ENCODE data around the gene KLHL11. TPM values are rescaled to one million over a fixed set of nuclear protein-coding genes. Genes with fewer than 3 reads are reported as not detected.
A peak's percentile ranks its signal among the peaks of the same experiment; 100 is the strongest.

KLHL11 gene
- total and polyA plus RNA-seq, 2 of the 8 experiments (the other 6 are each of a cell fraction or from before 2014, with no cell fraction given): 4.2 to 13.7 TPM

GRCh38 chr17:41813152-41813680, 52.0 kb downstream of the KLHL11 start:
- Histone ChIP-seq H3K27ac (ENCODE audit: low read depth, low read length) (no peak overlapping the region), H3K18ac (ENCODE audit: extremely low read depth, low read length) (peak overlapping the region; percentile 36), H3K4me1 (replicated peaks in 1 of 4; ENCODE audit: control insufficient read depth in 3 of 4, insufficient read depth in 4 of 4, low read length in 3 of 4) (peaks cover 0 to 26% (median 8%) of the 10 kb centered on the region in 4 experiments; a peak in 6 of 7 replicates), H3K9me3 (ENCODE audit: insufficient read depth in 2 of 2, low read depth in 1 of 2, low read length in 1 of 2) (peaks cover 0 to 4% of the 10 kb centered on the region in 2 experiments; a peak in 1 of 4 replicates), H3K79me1 (ENCODE audit: low read depth, low read length) (peaks cover 16% of the 10 kb centered on the region), H4K8ac (ENCODE audit: extremely low read depth, insufficient read depth, low read length) (no peak overlapping the region; the same call in 1 of the 2 replicates), H3K4me2 (ENCODE audit: insufficient read depth in 1 of 2, low read depth in 2 of 2, low read length in 2 of 2) (peak overlapping the region; percentile 94 to 95), H3K27me3 (replicated peaks in 1 of 4; ENCODE audit: control insufficient read depth in 3 of 4, extremely low read depth in 1 of 4, insufficient read depth in 3 of 4, low read length in 3 of 4) (peaks cover 0 to 6% (median 3%) of the 10 kb centered on the region in 4 experiments; a peak in 4 of 7 replicates), H2BK20ac (ENCODE audit: low read length) (no peak overlapping the region), H3K36me3 (ENCODE audit: control insufficient read depth in 2 of 4, insufficient read depth in 4 of 4, low read length in 3 of 4) (peaks cover 0 to 4% (median 3%) of the 10 kb centered on the region in 4 experiments; a peak in 3 of 8 replicates), H3K4me3 (ENCODE audit: extremely low read depth in 1 of 4, insufficient read depth in 2 of 4, low read depth in 3 of 4, low read length in 4 of 4) (peak overlapping the region; percentile 70 to 94 (median 81)), H4K91ac (replicated peaks; ENCODE audit: insufficient read length, low read length) (peak overlapping the region; percentile 83), H3K23ac (ENCODE audit: insufficient read length) (no peak overlapping the region), H2AK5ac (ENCODE audit: low read depth, low read length) (0 out of 2 replicates have a peak overlapping the region, but pooled peaks have one; percentile 47), H2BK15ac (ENCODE audit: low read length) (no peak overlapping the region; the same call in 1 of the 2 replicates), H2AFZ (ENCODE audit: low read length) (peak overlapping the region; percentile 6; the same call in 1 of the 2 replicates), H3K56ac (replicated peaks; ENCODE audit: insufficient read length, low read depth, low read length) (peak overlapping the region; percentile 2), H4K20me1 (replicated peaks in 1 of 2; ENCODE audit: control insufficient read depth in 1 of 2, insufficient read depth in 2 of 2, low read length in 2 of 2) (peaks cover 0 to 14% of the 10 kb centered on the region in 2 experiments), H2BK5ac (ENCODE audit: low read depth, low read length) (peak overlapping the region; percentile 91; the same call in 1 of the 2 replicates), H4K5ac (ENCODE audit: insufficient read length, low read depth, low read length) (peak overlapping the region; percentile 32), H3K79me2 (ENCODE audit: control insufficient read depth in 1 of 2, insufficient read depth in 2 of 2, low read length in 2 of 2) (peaks cover 0 to 35% of the 10 kb centered on the region in 2 experiments; a peak in 2 of 4 replicates), H3K23me2 (ENCODE audit: low read depth, low read length) (peaks cover 21% of the 10 kb centered on the region), H3K4ac (replicated peaks; ENCODE audit: insufficient read length, low read depth, low read length) (peak overlapping the region; percentile 70), H2BK120ac (replicated peaks; ENCODE audit: low read depth, low read length) (no peak overlapping the region), H3K9ac (replicated peaks in 1 of 4; ENCODE audit: extremely low read depth in 1 of 4, low read depth in 3 of 4, low read length in 3 of 4) (peak overlapping the region; percentile 41 to 66 (median 50)), H3K14ac (ENCODE audit: insufficient read length) (peak overlapping the region; percentile 37), H2BK12ac (ENCODE audit: low read depth, low read length) (0 out of 2 replicates have a peak overlapping the region, but pooled peaks have one; percentile 80)
- DNase-seq (ENCODE audit: low read depth in 1 of 2, low spot score in 2 of 2) (no peak), FAIRE-seq (no peak)
- WGBS, 2 experiments (ENCODE audit: extremely low coverage in 1 of 2, insufficient coverage in 1 of 2, insufficient read length in 1 of 2, insufficient replicate concordance in 2 of 2, low coverage in 1 of 2, low lambda C conversion rate in 2 of 2, missing lambda C conversion rate in 1 of 2): 4% methylated on average over 12 of the region's 12 CpGs; no CpG with 5 or more reads in 1 of the 2 experiments
- CTCF ChIA-PET (ENCODE audit: partially characterized antibody): interaction anchor here (0.7 to 4.8 kb wide), 9 partner anchors 8 to 150 kb away, joined by 3 to 46 read pairs (median 8); partner anchors contain the start of gene JUP
- TF ChIP-seq SAP30 (IDR thresholded peaks at IDR 0.05; ENCODE audit: insufficient read depth, insufficient replicate concordance, low read length): peak; percentile 14
- no peak for TF ChIP-seq PHF8 (conservative IDR thresholded peaks at IDR 0.05; ENCODE audit: low read depth, low read length)
- TF ChIP-seq RBBP5 (IDR thresholded peaks at IDR 0.05; ENCODE audit: borderline replicate concordance, low read depth, low read length): 0 out of 2 replicates have a peak, but pooled peaks have one; percentile 62
- no peak for TF ChIP-seq TAF7 (optimal IDR thresholded peaks at IDR 0.05; ENCODE audit: borderline replicate concordance, low read depth, low read length)
- peak; percentile 13 for TF ChIP-seq ASH2L (IDR thresholded peaks at IDR 0.05; ENCODE audit: low read length)
- TF ChIP-seq YY1 (IDR thresholded peaks at IDR 0.05; ENCODE audit: low read depth, low read length): no peak
- POLR2A ChIA-PET (ENCODE audit: partially characterized antibody): interaction anchor here (1.0 to 4.2 kb wide), 15 partner anchors 9 to 123 kb away, joined by 4 to 40 read pairs (median 8); partner anchors contain the start of genes ACLY, HAP1 and JUP

Data from H1 (cell line).